PC-9 (cell line): ENCODE results near the gene MSRB2. TPM values are rescaled to one million over a fixed set of nuclear protein-coding genes. Genes with fewer than 3 reads are reported as not detected.
A peak's percentile ranks its signal among the peaks of the same experiment; 100 is the strongest.

Experiments used
- BruUV-seq: library from RNA; stranded (reverse); fragments of 400-500 nt; replicated peaks from 2 replicates; lab custom pipeline; 2021; lab: Mats Ljungman, UMichigan
- CTCF ChIA-PET: fragments of 300-600 bp; sonication (Branson Sonifier 250); formaldehyde crosslinking; loops from one replicate; lab custom pipeline; 2022; ENCODE audit warnings: antibody characterized with exemption; lab: Charles Lee
- POLR2A ChIA-PET: fragments of 300-600 bp; sonication (Branson Sonifier 250); formaldehyde crosslinking; loops from one replicate; lab custom pipeline; 2022; ENCODE audit warnings: antibody characterized with exemption; ENCODE audit not compliant: unreplicated experiment; lab: Charles Lee
- DNase-seq, 2 experiments: peaks; one replicate each; pipeline versions ENCODE4 v3.0.0 to v3.0.0-alpha.2; 2015 to 2022; ENCODE audit warnings: mixed read lengths in 1 of 2
- H2AFZ ChIP-seq: fragments of 200-600 bp; sonication (generic); 2 replicates; pipeline ENCODE4 v1.8.1; 2017; ENCODE audit warnings: antibody characterized with exemption
- H3F3A ChIP-seq: fragments of 200-600 bp; sonication (generic); 2 replicates; pipeline ENCODE4 v1.8.1; 2017; ENCODE audit warnings: antibody characterized with exemption, mild to moderate bottlenecking, low read depth; ENCODE audit not compliant: insufficient read depth
- H3K27ac ChIP-seq: fragments of 200-600 bp; sonication (generic); 2 replicates; pipeline ENCODE4 v1.6.1; 2016; ENCODE audit warnings: mixed run types
- H3K27me3 ChIP-seq: fragments of 200-600 bp; sonication (generic); 2 replicates; pipeline ENCODE4 v1.6.1; 2016; ENCODE audit warnings: low read depth, mixed run types; ENCODE audit not compliant: insufficient read depth
- H3K36me3 ChIP-seq: fragments of 200-600 bp; sonication (generic); 2 replicates; pipeline ENCODE4 v1.6.1; 2016; ENCODE audit warnings: low read depth, mixed run types
- H3K4me1 ChIP-seq: fragments of 200-600 bp; sonication (generic); replicated peaks from 2 replicates; pipeline ENCODE4 v1.6.1; 2016; ENCODE audit warnings: mixed run types; ENCODE audit not compliant: insufficient read depth
- H3K4me2 ChIP-seq: fragments of 200-600 bp; sonication (generic); 2 replicates; pipeline ENCODE4 v1.6.1; 2017; ENCODE audit warnings: mixed run types
- H3K4me3 ChIP-seq: fragments of 200-600 bp; sonication (generic); 2 replicates; pipeline ENCODE4 v1.6.1; 2016; ENCODE audit warnings: mixed run types
- H3K79me2 ChIP-seq: fragments of 200-600 bp; sonication (generic); 2 replicates; pipeline ENCODE4 v1.6.1; 2017; ENCODE audit warnings: low read depth, mixed run types
- H3K9me2 ChIP-seq: fragments of 200-600 bp; sonication (generic); 2 replicates; pipeline ENCODE4 v1.8.1; 2017; ENCODE audit warnings: mild to moderate bottlenecking; ENCODE audit not compliant: insufficient read depth
- H3K9me3 ChIP-seq: fragments of 200-600 bp; sonication (generic); 2 replicates; pipeline ENCODE4 v1.8.1; 2016; ENCODE audit warnings: low read depth; ENCODE audit not compliant: insufficient read depth
- H4K20me1 ChIP-seq: fragments of 200-600 bp; sonication (generic); 2 replicates; pipeline ENCODE4 v1.8.1; 2017; ENCODE audit not compliant: insufficient read depth
- CTCF ChIP-seq: fragments of 200-600 bp; sonication (generic); conservative IDR thresholded peaks from 2 replicates; pipeline ENCODE4 v1.6.1; 2017; ENCODE audit warnings: mixed run types, antibody characterized with exemption, mild to moderate bottlenecking, moderate library complexity
- EZH2 ChIP-seq: fragments of 200-600 bp; sonication (generic); IDR thresholded peaks from 2 replicates; pipeline ENCODE4 v1.8.0; 2017; ENCODE audit warnings: antibody characterized with exemption, low read depth
- intact Hi-C: fragments of 100-400 bp; cut with micrococcal nuclease; formaldehyde crosslinking; loops from one replicate; pipeline ENCODE4 v1.10.0; 2022; ENCODE audit not compliant: unreplicated experiment
- total RNA-seq: library from RNA; stranded (reverse); gene quantifications from 2 replicates; pipeline ENCODE4 v1.2.3, GENCODE V29; 2021

The MSRB2 gene
- total RNA-seq, 1 experiment from 2014 or later: 28.3 TPM

GRCh38 chr10:23048191-23048590, 47.2 kb upstream of the MSRB2 start:
- Histone ChIP-seq H3K36me3 (no peaks in the 10 kb centered on the region), H3K4me3 (no peak overlapping the region), H3K9me3 (no peaks in the 10 kb centered on the region), H3K4me2 (no peak overlapping the region), H3K4me1 (peaks cover 34% of the 10 kb centered on the region), H3K27me3 (no peaks in the 10 kb centered on the region), H4K20me1 (no peaks in the 10 kb centered on the region), H3K9me2 (no peaks in the 10 kb centered on the region), H3F3A (no peaks in the 10 kb centered on the region), H2AFZ (no peak overlapping the region), H3K79me2 (no peaks in the 10 kb centered on the region), H3K27ac (no peak overlapping the region)
- ChIA-PET POLR2A (no interaction called here), CTCF (no interaction called here)
- DNase-seq: no peak
- BruUV-seq: no TSS peak
- intact Hi-C loops: no loop called here
- no peak for TF ChIP-seq EZH2
- TF ChIP-seq CTCF: no peak

- 0 out of 2 replicates have a peak overlapping the region, but pooled peaks have one; percentile 13 for H3K4me2 ChIP-seq
- POLR2A ChIA-PET: no interaction called here
- H3K79me2 ChIP-seq: no peaks in the 10 kb centered on the region
- intact Hi-C loops: loop anchor here (5.0 kb wide), 1 partner anchor 419 kb away; no protein-coding TSS in a partner anchor
- no peaks in the 10 kb centered on the region for H4K20me1 ChIP-seq
- H3K4me3 ChIP-seq: no peak overlapping the region
- no peaks in the 10 kb centered on the region for H3K9me3 ChIP-seq
- no peaks in the 10 kb centered on the region for H3F3A ChIP-seq
- TF ChIP-seq CTCF (no peak), EZH2 (no peak)
- no peak overlapping the region for H3K27ac ChIP-seq
- H3K27me3 ChIP-seq: no peaks in the 10 kb centered on the region
- H2AFZ ChIP-seq: no peak overlapping the region
- H3K36me3 ChIP-seq: no peaks in the 10 kb centered on the region
- CTCF ChIA-PET: no interaction called here
- no peaks in the 10 kb centered on the region for H3K9me2 ChIP-seq
- DNase-seq: no peak
- peaks cover 41% of the 10 kb centered on the region for H3K4me1 ChIP-seq
- no TSS peak for BruUV-seq
Measured at GRCh38 chr10:23051278-23051677, 44.1 kb upstream of the MSRB2 start.

GRCh38 chr10:23051855-23052331, 43.5 kb upstream of the MSRB2 start:
- ChIA-PET CTCF (no interaction called here), POLR2A (no interaction called here)
- Histone ChIP-seq H3K4me3 (no peak overlapping the region), H3K36me3 (no peaks in the 10 kb centered on the region), H3K4me1 (peaks cover 41% of the 10 kb centered on the region), H3K4me2 (peak overlapping the region; percentile 13; the same call in 1 of the 2 replicates), H2AFZ (no peak overlapping the region), H3K27ac (no peak overlapping the region), H3F3A (no peaks in the 10 kb centered on the region), H3K79me2 (no peaks in the 10 kb centered on the region), H4K20me1 (no peaks in the 10 kb centered on the region), H3K9me3 (no peaks in the 10 kb centered on the region), H3K9me2 (no peaks in the 10 kb centered on the region), H3K27me3 (no peaks in the 10 kb centered on the region)
- no peak for TF ChIP-seq EZH2
- TF ChIP-seq CTCF: no peak
- intact Hi-C loops: loop anchor here (2.0 to 5.0 kb wide), 2 partner anchors 43 to 420 kb away; partner anchors contain the start of gene MSRB2
- no TSS peak for BruUV-seq
- peak; percentile 53 to 66 for DNase-seq
